ENCODE results near the gene TTYH3. TPM values are rescaled to one million over a fixed set of nuclear protein-coding genes. Genes with fewer than 3 reads are reported as not detected.
A peak's percentile ranks its signal among the peaks of the same experiment; 100 is the strongest.
"Not testable (repeated sequence)": the region's sequence is repeated elsewhere in the genome, so short reads cannot be mapped to it uniquely, and the experiment has no call there.

The TTYH3 gene
- total RNA-seq, 1 donor from 2014 or later = 31.5 TPM

DNA sequence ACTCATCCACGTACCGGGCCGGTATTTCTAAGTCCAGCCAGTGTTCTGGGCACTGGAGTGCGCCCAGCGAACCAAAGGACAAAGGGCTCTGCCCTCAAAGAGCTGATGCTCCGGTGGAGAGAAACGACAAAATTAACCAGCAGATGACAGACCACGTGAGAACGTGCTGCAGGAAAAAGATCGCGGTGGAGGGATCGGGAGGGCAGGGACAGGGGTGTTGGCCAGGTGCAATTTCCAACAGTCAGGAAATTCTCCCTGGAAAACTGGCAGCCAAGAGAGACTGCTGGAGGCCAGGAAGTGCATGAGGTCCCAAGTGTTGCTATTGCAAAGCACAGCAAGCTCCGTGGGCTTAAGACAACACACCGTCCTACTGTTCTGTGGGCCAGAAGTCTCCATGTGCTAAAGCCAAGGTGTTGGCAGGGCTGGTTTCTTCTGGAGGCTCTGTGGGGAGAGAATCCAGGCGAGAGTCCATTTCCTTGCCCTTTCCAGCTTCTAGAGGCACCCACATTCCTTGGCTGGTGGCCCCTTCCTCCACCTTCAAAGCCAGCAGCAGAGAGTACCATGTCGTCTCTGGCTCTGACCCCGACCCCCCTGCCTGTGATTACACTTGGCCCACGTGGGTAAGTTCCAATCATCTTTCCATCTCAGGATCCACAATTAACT is 34.9 kb downstream of the TTYH3 start:
- DNase-seq = no peak

DNA sequence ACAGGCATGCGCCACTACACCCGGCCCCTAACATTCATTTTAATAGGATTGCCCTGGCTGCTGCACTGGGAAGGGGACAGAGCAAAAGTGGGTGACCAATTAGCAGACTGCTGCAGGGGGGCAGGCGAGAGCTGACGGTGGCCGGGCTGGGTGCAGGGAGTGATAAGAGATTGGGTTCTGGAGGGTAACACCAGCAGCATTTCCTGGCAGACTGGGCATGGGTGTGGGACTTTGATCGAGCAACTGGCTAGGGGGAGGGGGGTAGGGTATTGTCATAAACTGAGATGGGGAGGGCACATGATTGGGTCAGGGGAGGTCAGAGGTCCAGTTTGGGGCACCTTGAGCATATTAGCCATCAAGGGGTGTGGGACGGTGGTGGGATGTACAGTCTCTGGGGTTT is 36.1 kb downstream of the TTYH3 start:
- DNase-seq = no peak

DNA sequence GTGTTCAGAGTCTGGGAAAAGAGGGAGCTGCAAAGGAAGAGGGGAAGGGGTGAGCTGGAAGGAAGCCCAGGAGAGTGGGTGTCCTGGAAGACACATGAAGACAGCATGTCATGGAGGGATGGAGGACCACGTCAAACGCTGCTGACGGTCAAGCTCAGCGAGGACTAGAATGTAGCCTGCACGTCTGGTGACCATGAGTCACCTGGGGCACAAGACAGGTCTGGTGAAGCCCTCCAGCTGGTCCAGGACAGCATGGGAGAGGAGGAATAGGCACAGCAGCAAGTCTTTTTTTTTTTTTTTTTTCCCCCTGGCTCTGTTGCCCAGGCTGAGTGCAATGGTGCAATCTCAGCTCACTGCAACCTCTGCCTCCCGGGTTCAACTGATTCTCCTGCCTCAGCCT is 36.6 kb downstream of the TTYH3 start:
- no peak for DNase-seq

DNA sequence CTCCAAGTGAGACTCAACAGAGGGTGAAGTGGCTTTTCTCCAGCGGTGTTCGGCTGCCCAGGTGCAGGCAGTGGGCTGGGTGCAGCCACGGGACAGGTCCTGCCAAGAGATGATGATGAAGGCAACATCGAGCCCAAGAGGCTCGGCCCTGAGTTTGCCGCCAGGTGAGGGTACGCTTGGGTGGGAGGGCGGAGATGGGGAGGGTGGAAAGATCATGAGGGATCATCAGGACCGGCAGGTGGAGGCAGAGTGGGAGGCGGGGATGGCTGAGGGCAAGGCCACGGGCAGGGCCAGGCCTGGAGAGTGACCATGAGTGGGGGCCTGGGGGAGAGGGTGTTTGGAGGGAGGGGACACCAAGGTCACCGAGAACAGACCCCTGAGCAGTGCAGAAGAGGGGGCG is 38.4 kb downstream of the TTYH3 start:
- DNase-seq = no peak

DNA sequence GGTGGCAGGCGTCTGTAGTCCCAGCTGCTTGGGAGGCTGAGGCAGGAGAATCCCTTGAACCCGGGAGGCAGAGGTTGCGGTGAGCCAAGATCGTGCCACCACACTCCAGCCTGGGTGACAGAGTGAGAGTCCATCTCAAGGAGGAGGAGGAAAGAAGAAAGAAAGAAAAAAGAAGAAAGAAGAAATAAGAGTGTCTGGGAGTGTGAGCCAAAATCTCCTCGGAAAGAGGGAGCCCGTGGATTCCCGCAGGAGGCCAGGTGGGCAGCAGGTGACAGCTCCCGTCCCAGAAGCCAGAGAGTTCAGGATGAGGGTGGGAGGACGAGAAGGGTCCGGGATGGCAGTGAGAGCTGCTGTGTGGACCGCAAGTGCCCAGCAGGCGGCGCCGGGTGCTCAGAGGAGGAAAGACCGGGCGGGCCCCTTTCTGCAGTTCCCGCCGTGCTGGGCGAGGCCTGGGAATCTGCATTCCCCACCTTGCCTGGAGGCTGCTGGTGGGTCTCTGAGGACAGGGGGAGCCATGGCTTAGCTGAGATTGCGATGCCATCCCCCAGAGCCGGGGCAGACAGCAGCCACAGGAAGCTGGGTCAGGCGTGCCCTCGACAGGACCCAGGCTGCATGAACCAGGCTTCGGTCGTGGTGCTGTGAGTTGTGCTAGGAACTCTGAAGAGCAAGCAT is 39.1 kb downstream of the TTYH3 start:
- DNase-seq = peak; percentile 19

DNA sequence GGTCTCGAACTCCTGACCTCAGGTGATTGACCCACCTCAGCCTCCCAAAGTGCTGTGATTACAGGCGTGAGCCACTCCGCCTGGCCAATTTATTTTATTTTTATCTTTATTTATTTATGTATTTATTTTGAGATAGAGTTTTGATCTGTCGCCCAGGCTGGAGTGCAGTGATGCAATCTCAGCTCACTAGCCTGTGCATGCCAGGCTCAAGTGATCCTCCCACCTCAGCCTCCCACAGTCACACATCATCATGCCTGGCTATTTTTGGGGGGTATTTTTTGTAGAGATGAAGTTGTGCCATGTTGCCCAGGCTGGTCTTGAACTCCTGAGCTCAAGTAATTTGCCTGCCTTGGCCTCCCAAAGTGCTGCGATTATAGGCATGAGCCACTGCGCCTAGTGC is 41.4 kb downstream of the TTYH3 start:
- DNase-seq = not testable (repeated sequence)

DNA sequence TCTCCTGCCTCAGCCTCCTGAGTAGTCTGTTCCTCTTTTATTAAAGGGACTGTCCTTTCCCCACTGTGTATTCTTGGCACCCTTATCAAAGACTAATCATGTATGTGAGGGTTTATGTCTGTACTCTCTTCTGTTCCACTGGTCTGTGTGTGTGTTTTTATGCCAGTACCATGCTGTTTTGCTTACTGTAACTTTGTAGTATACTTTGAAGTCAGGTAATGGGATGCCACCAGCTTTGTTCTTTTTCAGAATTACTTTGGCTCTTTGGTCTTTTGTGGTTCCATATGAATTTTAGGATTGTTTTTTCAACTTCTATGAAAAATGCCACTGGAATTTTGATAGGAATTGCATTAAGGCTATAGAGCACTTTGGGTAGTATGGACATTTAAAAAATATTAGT is 42.1 kb downstream of the TTYH3 start:
- no peak for DNase-seq

DNA sequence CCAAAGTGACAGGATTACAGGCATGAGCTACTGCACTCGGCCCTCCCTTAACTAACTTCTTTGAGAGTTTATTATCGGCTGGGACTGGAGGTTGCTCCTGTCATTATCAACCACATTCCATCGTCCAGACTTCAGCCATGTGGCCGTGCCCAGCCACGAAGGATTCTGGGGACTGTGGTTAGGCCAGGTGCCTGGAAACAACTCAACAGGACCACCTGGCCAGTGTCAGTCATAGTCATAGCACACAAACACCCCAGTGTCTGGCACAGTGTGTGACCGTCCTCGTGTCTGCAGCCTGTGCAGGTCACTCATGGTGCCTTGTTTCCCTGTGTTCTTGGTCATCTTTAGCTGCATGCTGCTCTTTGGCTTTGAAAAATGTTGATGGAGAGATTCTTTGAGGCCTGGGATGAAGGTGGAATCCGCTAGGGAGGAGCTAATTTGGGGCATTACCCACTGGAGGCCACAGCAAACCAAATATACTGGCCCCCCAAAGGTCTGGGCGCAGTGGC is 43.5 kb downstream of the TTYH3 start:
- DNase-seq = no peak

DNA sequence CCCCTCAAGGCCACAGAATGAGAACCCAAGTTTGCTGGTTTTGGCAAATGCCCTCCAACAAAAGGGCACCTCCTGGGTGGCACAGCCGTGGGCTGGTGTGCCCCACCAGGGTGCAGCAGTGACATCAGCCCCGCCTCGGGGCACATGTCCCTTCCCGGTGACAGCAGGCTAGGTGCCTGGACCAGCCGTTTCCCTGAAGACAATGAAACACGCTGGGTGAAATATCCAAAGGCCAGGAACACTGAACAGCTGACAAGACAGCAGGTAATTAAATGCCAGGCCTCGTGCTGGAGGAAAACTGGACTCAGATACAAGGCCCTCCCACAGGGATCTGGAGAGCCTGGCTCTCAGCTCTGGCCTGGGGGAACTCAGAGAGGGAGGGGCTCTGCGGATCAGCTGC is 44.8 kb downstream of the TTYH3 start:
- DNase-seq = not testable (repeated sequence)

DNA sequence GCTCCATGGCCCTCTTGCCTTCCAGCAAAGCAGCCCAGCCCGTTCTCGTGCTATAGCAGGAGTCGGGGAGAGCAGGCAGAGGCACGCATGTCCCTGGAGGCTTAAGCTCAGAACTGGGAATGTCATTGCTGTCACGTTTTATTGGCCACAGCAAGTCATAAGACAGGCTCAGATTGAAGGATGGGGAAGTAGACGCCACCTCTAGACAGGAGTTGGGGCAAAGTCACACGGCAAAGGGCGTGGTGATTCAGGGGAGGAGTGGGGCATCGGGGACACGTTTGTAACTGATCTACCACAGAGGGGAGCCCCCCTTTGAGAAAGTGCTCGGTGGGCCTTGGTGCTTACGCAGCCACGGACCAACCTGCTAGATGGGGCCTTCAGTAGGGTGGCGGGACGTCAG is 46.7 kb downstream of the TTYH3 start:
- not testable (repeated sequence) for DNase-seq

DNA sequence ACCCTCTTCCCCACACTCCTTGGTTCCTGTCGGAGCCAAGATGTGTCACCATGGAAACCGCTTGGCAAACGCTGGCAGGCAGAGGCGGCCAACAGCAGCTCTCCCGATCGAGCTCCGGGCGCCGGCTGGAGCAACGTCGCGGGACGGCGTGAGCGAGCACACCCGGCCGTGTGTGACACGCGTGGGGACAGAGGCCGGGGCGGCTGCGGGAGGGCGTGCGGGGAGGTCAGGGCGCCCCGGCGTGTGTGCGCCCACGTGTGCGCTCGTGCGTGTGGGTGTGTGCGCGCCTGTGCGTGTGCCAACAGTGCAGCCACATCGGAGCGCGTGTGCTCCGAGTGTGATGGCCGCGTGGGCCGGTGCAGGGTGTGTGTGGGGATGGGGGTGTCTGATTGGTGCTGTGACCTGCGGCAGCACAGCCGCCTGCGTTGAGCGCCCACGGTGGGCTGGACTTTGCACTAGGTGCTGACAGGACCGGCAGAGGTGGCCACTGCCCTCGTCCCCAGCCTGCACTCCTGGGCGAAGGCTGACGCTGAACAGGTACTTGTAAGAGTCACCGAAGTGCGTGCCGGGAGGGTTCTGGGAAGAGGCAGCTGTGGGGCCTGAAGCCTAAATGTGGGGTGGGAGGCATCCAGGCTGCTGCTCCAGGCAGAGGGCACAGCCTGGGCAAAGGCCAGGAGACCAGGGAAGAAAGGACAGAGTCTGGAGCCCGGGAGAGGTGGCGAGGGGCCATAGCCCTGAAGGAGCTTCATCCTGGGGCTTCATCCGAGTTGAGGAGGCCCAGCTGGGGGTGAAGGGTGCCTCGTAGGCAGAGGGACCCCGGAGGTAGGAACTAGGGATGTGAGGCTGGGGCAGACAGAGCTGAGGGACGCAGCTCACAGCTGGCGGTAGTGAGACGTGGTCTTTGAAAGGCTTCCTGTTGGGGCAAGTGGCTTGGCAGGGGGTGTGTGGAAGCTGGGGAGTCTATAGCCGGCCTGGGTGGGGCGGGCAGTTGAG is 47.6 kb downstream of the TTYH3 start:
- DNase-seq = not testable (repeated sequence)

DNA sequence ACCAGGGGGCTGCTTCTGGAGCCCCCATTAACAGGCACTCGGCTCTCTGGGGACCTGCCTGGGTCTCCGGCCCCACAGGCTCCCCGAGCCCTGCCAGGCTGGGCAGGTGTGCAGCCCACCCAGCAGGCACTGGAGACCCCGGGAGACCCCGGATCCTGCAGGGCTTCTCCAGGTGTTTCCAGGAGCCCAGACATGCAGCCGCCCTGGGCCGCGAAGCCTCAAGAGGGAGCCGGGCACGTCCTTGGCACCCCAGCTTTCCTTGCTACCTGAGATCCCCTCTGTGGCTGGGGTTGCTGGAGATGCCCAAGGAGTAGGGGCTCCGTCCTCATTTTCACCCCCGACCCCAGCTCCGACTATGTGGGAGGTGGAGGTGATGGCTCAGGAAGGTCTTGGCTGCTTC is 48.5 kb downstream of the TTYH3 start:
- no peak for DNase-seq

DNA sequence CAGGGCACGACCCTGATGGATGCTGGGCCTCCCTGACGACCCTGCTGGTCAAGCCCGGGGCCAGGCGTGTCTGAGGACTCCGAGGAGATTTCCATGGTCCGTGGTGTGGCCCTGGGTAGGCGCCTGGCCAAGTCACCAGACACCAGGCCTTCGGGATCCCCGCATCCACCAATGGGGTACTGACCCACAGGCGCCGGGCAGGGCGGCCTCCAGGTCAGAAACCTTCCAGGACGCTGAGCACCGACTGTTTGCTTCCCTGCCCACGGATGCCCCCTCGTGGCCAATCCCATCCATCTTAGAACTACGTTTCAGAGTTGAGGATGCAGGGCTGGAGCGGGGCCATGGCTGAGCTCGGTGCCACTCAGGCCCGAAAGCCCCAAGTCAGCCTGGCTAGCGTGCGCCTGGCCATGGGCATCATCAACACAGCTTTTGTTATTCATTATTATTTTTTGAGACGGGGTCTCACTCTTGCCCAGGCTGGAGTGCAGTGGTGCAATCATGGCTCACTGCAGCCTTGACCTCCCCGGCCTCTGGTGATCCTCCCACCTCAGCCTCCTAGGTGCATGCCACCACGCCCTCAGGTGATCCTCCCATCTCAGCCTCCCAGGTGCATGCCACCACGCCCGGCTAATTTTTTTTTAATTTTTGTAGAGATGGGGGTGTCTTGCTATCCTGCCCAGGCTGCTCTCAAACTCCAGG is 49.2 kb downstream of the TTYH3 start:
- DNase-seq = peak; percentile 56

DNA sequence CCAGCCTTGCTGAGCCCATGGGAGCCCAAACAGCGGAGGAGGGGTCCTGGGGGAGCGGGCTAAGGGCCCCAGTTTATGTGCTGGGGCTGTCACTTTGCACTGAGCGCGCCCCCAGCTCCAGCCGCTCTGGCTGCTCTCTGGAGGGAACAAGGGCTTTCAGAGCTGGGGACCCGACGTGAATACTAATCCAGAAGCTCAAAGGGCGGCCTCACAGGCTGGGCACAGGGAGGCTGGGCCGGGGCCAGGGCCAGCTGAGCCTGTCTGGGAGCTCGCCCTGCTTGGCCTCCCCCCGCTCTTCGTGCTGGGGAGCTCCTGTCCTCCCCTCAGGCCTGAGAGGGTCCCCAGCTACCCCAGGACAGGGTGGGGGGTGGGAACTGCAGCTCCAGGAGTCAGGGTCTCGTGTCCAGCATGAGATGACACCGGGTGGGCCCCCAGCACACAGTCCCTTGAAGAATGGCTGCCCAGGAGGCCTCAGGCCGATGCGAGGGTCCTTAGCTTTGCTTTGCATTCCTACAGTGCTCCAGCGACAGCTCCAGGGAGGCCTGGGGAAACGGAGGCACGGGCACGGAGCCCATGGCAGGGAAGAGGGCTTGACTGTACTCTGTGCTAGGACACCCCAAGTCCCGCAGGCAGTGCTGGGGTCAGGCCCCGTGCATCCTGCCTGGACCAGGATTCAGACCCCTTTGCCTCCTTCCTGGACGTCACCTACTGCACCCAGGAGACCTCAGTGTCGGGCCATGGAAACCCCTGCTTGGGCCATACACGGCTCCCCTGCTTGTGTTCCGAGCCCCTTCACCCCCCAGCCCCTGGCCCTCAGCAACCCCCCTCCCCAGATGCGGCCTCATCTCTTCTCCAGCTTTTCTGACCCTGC is 50.4 kb downstream of the TTYH3 start:
- DNase-seq = peak; percentile 83

DNA sequence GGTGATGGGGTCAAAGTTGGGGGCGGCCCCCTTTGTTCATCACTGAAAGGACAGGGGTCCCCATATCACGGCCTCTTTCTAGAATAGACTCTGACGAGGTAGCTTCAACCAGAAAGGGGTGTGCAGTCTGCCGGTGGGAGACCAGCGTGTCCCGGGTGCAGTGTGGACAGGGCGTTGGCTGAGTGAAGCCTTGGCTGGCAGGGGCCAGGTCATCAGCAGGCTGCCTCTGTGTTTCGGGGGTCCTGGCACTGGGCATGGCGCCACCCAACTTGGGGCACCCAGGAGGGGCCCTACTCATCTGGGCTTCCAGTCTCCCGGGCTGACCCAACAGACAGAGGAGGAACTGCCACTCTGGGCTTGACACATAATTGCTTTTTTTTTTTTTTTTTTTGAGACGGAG is 52.7 kb downstream of the TTYH3 start:
- DNase-seq = no peak

DNA sequence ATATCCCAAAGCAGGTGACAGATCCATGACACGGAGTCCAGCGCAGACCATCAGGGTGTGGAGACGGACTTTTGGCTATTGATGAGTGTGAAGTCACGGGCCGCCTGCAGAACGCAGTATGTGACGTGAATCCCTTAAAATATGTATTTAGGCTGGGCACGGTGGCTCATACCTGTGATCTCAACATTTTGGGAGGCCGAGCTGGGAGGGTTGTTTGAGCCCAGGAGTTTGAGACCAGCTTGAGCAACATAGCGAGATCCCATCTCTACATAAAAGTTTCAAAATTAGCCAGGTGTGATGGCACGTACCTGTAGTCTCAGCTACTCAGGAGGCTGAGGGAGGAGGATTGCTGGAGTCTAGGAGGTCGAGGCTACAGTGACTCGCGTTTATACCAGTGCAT is 54.3 kb downstream of the TTYH3 start:
- DNase-seq = no peak

DNA sequence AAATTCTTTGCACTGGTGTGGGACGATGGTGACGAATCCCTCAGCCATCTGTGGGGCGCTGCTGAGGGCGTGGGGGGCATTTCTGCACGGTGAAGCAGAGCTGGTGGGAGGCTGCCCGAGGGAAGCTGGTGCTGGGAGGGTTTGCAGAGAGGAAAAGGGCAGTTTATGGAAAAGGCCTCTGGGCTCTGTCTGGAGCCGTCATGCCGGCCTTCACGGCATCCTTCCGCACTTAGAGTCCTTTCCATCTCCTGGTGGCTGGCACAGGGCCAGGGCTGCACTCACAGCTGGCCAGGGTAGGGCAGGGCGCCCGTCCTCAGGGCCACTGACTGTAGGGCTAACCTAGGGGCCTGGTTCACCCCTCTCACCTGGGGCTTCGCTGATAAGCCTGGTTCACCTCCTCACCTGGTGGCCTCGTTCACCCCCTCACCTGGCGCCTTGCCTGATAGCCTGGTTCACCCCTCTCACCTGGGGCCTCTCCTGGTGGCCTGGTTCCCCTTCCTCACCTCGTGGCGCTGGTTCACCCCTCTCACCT is 55.6 kb downstream of the TTYH3 start:
- DNase-seq = no peak

DNA sequence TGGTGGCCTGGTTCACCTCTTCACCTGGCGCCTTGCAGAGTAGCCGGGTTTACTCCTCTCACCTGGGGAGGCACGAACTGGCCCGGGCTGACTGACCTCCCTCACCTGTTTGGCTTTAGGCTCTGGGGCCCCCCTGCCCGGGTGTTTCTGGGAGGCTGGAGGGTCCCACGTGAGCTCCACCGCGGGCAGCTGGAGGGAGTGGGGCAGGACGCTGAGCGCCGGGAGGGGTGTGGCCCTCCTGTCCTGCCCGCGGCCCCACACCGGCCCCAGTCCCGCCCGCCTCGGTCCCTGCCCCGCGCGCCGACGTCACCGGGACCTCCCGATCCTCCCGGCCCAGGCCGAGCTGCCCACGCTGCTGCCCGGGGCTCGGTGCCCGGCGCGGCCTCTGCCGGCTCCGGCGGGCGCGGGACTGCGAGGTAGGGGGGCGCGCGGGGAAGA is 56.1 kb downstream of the TTYH3 start, which contains the start of gene AMZ1:
Gene AMZ1, plus strand, starts transcription at position 322 of the 438 bp plus-strand sequence. CDS start 12,250 bp downstream, outside the sequence.
- DNase-seq = no peak

DNA sequence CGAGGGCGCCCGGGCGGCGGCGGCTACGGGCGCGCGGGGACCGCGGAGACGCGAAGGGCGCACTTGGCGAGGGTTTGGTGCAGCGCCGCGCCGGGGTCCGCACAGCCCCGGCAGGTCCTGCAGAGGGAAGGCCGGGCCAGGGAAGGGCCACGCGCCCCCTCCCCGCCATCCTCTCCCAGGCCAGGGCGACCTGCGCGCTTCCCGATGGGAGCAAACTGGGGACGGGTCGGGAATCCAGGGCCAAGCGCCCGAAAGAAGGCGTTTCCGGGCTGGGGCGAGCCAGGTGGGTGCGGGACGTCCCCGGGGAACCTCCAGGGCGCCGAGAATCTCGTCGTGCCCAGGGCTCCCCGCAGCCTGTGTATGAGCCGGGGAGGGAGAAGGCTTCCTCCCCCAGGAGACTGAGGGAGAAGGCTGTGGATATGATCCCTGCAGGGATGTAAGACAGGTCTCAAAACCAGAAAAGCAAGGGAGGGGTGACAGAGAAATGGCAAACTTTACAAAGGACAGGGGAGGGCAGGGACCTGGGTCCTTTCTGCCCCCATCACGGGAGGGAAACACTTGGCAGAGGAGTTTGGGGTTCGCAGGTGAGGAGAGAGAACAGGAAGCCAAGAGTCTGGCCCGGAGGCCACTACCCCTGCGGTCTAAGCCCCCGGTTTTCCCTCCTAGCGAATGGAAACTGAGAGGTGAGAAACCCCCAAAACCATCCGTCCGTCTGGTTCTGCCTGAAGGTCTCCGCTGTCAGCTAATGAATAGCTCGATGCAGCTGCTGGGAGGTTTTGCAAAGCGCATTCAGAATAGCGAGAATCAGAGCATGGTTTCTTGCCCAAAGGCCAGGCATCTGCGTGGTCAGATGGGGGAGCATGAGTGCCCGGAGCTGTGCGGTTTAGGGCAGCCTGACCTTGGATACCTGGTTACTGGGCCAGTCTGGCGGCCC is 56.9 kb downstream of the TTYH3 start:
- peak; percentile 28 for DNase-seq

Data from occipital lobe (tissue), 2 donors.